K562 (cell line): ENCODE results near the gene TMOD3. TPM values are rescaled to one million over a fixed set of nuclear protein-coding genes. Genes with fewer than 3 reads are reported as not detected.

ENCODE experiments used
- ATF7 ChIP-seq: fragments of 450-650 bp; IDR thresholded peaks from 2 replicates; pipeline ENCODE4 v1.7.1; 2014; ENCODE audit warnings: mild to moderate bottlenecking, moderate library complexity
- CHAMP1 ChIP-seq: fragments of 450-650 bp; IDR thresholded peaks from 2 replicates; pipeline ENCODE4 v1.6.1; 2016; ENCODE audit warnings: mild to moderate bottlenecking
- CREB1 ChIP-seq, 2 experiments: sonication (generic) in 1 of 2; formaldehyde crosslinking in 1 of 2; IDR thresholded peaks; 2 replicates each; pipeline versions ENCODE4 v1.6.1 to v1.8.0; 2012 to 2022; ENCODE audit warnings: inconsistent platforms in 1 of 2, mild to moderate bottlenecking in 1 of 2, missing genetic modification reagents in 1 of 2, moderate library complexity in 1 of 2
- ELF1 ChIP-seq: fragments of 200-800 bp; sonication (Bioruptor generic); IDR thresholded peaks from 2 replicates; pipeline ENCODE4 v1.6.1; 2016; ENCODE audit warnings: missing genetic modification characterization, missing compliant biosample characterization
- ELK1 ChIP-seq: sonication (generic); formaldehyde crosslinking; IDR thresholded peaks from 2 replicates; pipeline ENCODE4 v1.8.1; 2022; ENCODE audit warnings: missing genetic modification reagents
- EP300 ChIP-seq: IDR thresholded peaks from 2 replicates; pipeline ENCODE4 v1.6.1; 2012; ENCODE audit warnings: low read length, improper control_type of control experiment
- FOXJ2 ChIP-seq: fragments of 200-800 bp; sonication (Bioruptor generic); IDR thresholded peaks from 2 replicates; pipeline ENCODE4 v1.6.1; 2016; ENCODE audit warnings: missing genetic modification characterization, missing compliant biosample characterization
- JUND ChIP-seq, 2 experiments: IDR thresholded peaks; 2 replicates in 1 of 2; 3 replicates in 1 of 2; pipeline ENCODE4 v1.6.1; 2011; ENCODE audit warnings: borderline replicate concordance in 2 of 2, low read depth in 2 of 2, low read length in 2 of 2, improper control_type of control experiment in 1 of 2, missing biosample characterization in 1 of 2, missing genetic modification characterization in 1 of 2, missing genetic modification reagents in 1 of 2
- NFE2 ChIP-seq: IDR thresholded peaks from 2 replicates; pipeline ENCODE4 v1.6.1; 2014; ENCODE audit warnings: antibody characterized with exemption, low read depth
- NR2C2 ChIP-seq, 2 experiments: fragments of 200-800 bp in 1 of 2; sonication (Bioruptor generic) in 1 of 2; sonication (generic) in 1 of 2; formaldehyde crosslinking in 1 of 2; IDR thresholded peaks; 2 replicates each; pipeline versions ENCODE4 v1.6.1 to v1.8.0; 2016 to 2022; ENCODE audit warnings: mild to moderate bottlenecking in 1 of 2, missing compliant biosample characterization in 1 of 2, missing genetic modification characterization in 1 of 2, missing genetic modification reagents in 1 of 2
- NR2F6 ChIP-seq: fragments of 450-650 bp; formaldehyde crosslinking; IDR thresholded peaks from 2 replicates; pipeline ENCODE4 v1.4.0; 2020; ENCODE audit warnings: mild to moderate bottlenecking
- SRSF9 ChIP-seq: fragments of 200-400 bp; formaldehyde crosslinking; IDR thresholded peaks from 2 replicates; pipeline ENCODE4 v1.6.1; 2017; ENCODE audit warnings: low read depth, low read length, borderline replicate concordance
- TCF3 ChIP-seq: sonication (generic); formaldehyde crosslinking; IDR thresholded peaks from 2 replicates; pipeline ENCODE4 v1.4.0; 2020; ENCODE audit warnings: mild to moderate bottlenecking, missing genetic modification reagents
- TRIM24 ChIP-seq, 2 experiments: fragments of 450-650 bp; IDR thresholded peaks; 2 replicates each; pipeline ENCODE4 v1.6.1; 2016
- U2AF2 ChIP-seq: fragments of 200-400 bp; formaldehyde crosslinking; optimal IDR thresholded peaks from 2 replicates; pipeline ENCODE3; 2017; ENCODE audit warnings: low read depth, mild to moderate bottlenecking, low read length
- VEZF1 ChIP-seq: fragments of 200-800 bp; sonication (Bioruptor generic); IDR thresholded peaks from 2 replicates; pipeline ENCODE4 v1.6.1; 2017; ENCODE audit warnings: missing genetic modification characterization, missing compliant biosample characterization
- ZHX1 ChIP-seq: fragments of 150-350 bp; conservative IDR thresholded peaks from 2 replicates; pipeline ENCODE4 v1.6.1; 2014; ENCODE audit warnings: low read length
- polyA plus RNA-seq, 8 experiments: library from polyadenylated mRNA; depleted of rRNA in 4 of 8; stranded (reverse) in 5 of 8; unstranded in 3 of 8; fragments of >200 nt; fragmentation: Nextera tagmentation in 2 of 8; fragmentation: Illumina TruSeq in 1 of 8; extraction: Ambion mirVana in 2 of 8; extraction: Trizol in 1 of 8; gene quantifications; 2 replicates each; pipeline versions ENCODE4 v1.2.1 to v1.2.3, GENCODE V29; 2011 to 2014; ENCODE audit warnings: inconsistent platforms in 1 of 8, missing spikeins in 1 of 8
- total RNA-seq, 7 experiments: library from RNA; depleted of rRNA in 6 of 7; stranded (reverse); fragments of >200 nt in 6 of 7; fragmentation: Illumina TruSeq in 2 of 7; extraction: Trizol in 2 of 7; gene quantifications; 2 replicates each; pipeline versions ENCODE4 v1.2.1 to v1.2.3, GENCODE V29; 2011 to 2021; ENCODE audit warnings: low replicate concordance in 1 of 7

The TMOD3 gene
- total and polyA plus RNA-seq, 9 of the 15 experiments (the other 6 are each of a cell fraction or from before 2014, with no cell fraction given): 6.8 to 45.0 (median 30.9) TPM

- TF ChIP-seq NR2C2 (CRISPR knock-in tag; IDR thresholded peaks at IDR 0.05): no peak
- peak; percentile 48 for TF ChIP-seq NR2C2 (tag; IDR thresholded peaks at IDR 0.05)
- TF ChIP-seq VEZF1 (CRISPR knock-in tag): peak; percentile 12; the same call in 1 of the 2 replicates
- TF ChIP-seq ELK1 (CRISPR knock-in tag): no peak
- TF ChIP-seq ZHX1: no peak
- TF ChIP-seq CHAMP1: no peak
- 0 out of 2 replicates have a peak, but pooled peaks have one; percentile 5 for TF ChIP-seq JUND (IDR thresholded peaks at IDR 0.05; ENCODE audit: borderline replicate concordance, low read depth, low read length)
- TF ChIP-seq JUND (tag; IDR thresholded peaks at IDR 0.05; ENCODE audit: borderline replicate concordance, low read depth, low read length): peak; percentile 44; the same call in 1 of the 3 replicates
- TF ChIP-seq ATF7: no peak
- TF ChIP-seq FOXJ2: peak; percentile 99
- TF ChIP-seq TRIM24 (IDR thresholded peaks at IDR 0.05): peak; percentile 5 to 62; a peak in 2 of 4 replicates
- TF ChIP-seq NFE2: peak; percentile 64; the same call in 1 of the 2 replicates
- no peak for TF ChIP-seq NR2F6 (CRISPR knock-in tag)
- TF ChIP-seq SRSF9: no peak
- TF ChIP-seq TCF3 (CRISPR knock-in tag): peak; percentile 80
- no peak for TF ChIP-seq ELF1
- peak; percentile 68; the same call in 1 of the 2 replicates for TF ChIP-seq EP300
- no peak for TF ChIP-seq U2AF2
- no peak for TF ChIP-seq CREB1 (IDR thresholded peaks at IDR 0.05)
- no peak for TF ChIP-seq CREB1 (CRISPR knock-in tag; IDR thresholded peaks at IDR 0.05)
Observed at GRCh38 chr15:51878446-51879386, 49.3 kb downstream of the TMOD3 start (continued).
